Ishikawa (cell line): ENCODE results near the gene MEG3.

ENCODE experiments used
- EGR1 ChIP-seq: IDR thresholded peaks from 2 replicates; pipeline ENCODE4 v1.6.1; 2012
- EP300 ChIP-seq: IDR thresholded peaks from 2 replicates; pipeline ENCODE4 v1.6.1; 2012; ENCODE audit warnings: borderline replicate concordance
- FOXM1 ChIP-seq: IDR thresholded peaks from 2 replicates; pipeline ENCODE4 v1.6.1; 2012; ENCODE audit warnings: low read depth, borderline replicate concordance
- NFIC ChIP-seq: IDR thresholded peaks from 2 replicates; pipeline ENCODE4 v1.6.1; 2012
- RAD21 ChIP-seq: IDR thresholded peaks from 2 replicates; pipeline ENCODE4 v1.6.1; 2012; ENCODE audit warnings: low read depth
- TF ChIP-seq, protein P1 (sequence below): IDR thresholded peaks from 2 replicates; pipeline ENCODE4 v1.6.1; 2012; ENCODE audit warnings: low read depth, mild to moderate bottlenecking
- TF ChIP-seq, protein P2 (sequence below): IDR thresholded peaks from 2 replicates; pipeline ENCODE4 v1.6.1; 2012

DNA sequence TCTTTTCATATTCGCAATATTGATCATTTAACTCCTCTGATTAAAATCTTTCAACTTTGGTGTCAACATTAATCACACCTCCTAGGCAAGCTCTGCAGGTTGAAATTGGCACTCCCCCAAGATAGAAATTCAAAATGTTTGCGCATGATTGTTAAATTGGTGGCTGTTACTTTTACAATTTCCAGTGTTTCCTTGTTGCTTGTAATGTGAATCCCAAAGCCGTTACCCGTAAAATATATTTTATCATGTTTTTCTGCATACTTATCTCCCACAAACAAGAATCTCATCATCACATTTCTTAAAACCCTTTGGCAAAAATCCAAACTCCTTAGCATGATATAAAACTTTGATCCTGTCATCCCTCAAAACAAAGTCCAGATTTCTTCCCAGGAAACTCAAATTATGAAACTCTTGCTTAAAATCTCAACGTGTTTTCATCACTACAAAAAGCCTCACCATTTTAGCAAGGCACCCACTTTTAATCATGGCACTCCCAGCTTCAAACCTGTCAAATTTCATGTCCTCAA is 62.9 kb downstream of the MEG3 start:
- TF ChIP-seq EP300 (no peak), EGR1 (no peak), RAD21 (no peak), FOXM1 (no peak), NFIC (no peak)
- TF ChIP-seq, protein P1, sequence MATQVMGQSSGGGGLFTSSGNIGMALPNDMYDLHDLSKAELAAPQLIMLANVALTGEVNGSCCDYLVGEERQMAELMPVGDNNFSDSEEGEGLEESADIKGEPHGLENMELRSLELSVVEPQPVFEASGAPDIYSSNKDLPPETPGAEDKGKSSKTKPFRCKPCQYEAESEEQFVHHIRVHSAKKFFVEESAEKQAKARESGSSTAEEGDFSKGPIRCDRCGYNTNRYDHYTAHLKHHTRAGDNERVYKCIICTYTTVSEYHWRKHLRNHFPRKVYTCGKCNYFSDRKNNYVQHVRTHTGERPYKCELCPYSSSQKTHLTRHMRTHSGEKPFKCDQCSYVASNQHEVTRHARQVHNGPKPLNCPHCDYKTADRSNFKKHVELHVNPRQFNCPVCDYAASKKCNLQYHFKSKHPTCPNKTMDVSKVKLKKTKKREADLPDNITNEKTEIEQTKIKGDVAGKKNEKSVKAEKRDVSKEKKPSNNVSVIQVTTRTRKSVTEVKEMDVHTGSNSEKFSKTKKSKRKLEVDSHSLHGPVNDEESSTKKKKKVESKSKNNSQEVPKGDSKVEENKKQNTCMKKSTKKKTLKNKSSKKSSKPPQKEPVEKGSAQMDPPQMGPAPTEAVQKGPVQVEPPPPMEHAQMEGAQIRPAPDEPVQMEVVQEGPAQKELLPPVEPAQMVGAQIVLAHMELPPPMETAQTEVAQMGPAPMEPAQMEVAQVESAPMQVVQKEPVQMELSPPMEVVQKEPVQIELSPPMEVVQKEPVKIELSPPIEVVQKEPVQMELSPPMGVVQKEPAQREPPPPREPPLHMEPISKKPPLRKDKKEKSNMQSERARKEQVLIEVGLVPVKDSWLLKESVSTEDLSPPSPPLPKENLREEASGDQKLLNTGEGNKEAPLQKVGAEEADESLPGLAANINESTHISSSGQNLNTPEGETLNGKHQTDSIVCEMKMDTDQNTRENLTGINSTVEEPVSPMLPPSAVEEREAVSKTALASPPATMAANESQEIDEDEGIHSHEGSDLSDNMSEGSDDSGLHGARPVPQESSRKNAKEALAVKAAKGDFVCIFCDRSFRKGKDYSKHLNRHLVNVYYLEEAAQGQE = no peak
- TF ChIP-seq, protein P2, sequence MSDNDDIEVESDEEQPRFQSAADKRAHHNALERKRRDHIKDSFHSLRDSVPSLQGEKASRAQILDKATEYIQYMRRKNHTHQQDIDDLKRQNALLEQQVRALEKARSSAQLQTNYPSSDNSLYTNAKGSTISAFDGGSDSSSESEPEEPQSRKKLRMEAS = no peak
